Stimulated activated naive B cell treated with anti-CD40 and anti-IgM and Interleukin-4, amounts not matched to agents 10 μg/mL and 1 μg/mL and 100 μg/mL, for 72 hours (primary cell): Measurements from ENCODE around the gene PARP2.
"Not testable (repeated sequence)": the region's sequence is repeated elsewhere in the genome, so short reads cannot be mapped to it uniquely, and the experiment has no call there.

ENCODE experiments used
- ATAC-seq, 2 donors: fragments of 150-1000 bp; cut with Tn5 transposase; replicated peaks; 2 replicates each; pipeline ENCODE4 v1.10.0; 2021; ENCODE audit warnings: moderate library complexity in 1 of 2
- DNase-seq: peaks from one replicate; pipeline ENCODE4 v3.0.0; 2021
- H3K27ac Mint-ChIP-seq: one replicate; pipeline ENCODE4 v1.8.0; 2022; ENCODE audit warnings: mild to moderate bottlenecking, mixed read lengths
- H3K27me3 Mint-ChIP-seq, 2 donors: one replicate each; pipeline ENCODE4 v1.8.0; 2022; ENCODE audit warnings: mixed read lengths in 2 of 2
- H3K36me3 Mint-ChIP-seq, 2 donors: one replicate each; pipeline ENCODE4 v1.8.0; 2022; ENCODE audit warnings: mixed read lengths in 2 of 2, mild to moderate bottlenecking in 1 of 2
- H3K4me1 Mint-ChIP-seq, 2 donors: one replicate each; pipeline ENCODE4 v1.8.0; 2022; ENCODE audit warnings: mixed read lengths in 2 of 2, mild to moderate bottlenecking in 1 of 2
- H3K4me3 Mint-ChIP-seq, 2 donors: one replicate each; pipeline ENCODE4 v1.8.0; 2022; ENCODE audit warnings: mild to moderate bottlenecking in 2 of 2, mixed read lengths in 2 of 2, moderate library complexity in 1 of 2
- H3K9me3 Mint-ChIP-seq, 2 donors: one replicate each; pipeline ENCODE4 v1.8.0; 2022; ENCODE audit warnings: mixed read lengths in 2 of 2, mild to moderate bottlenecking in 1 of 2

Gene PARP2

GRCh38 chr14:20332788-20333493 lies 10.5 kb upstream of the PARP2 start, which contains the start of gene CCNB1IP1:
TSS of gene CCNB1IP1 (minus strand) at chr14:20333279. CDS start at chr14:20316523, 16,756 bp downstream.
- ATAC-seq (peak; percentile 97 to 98), DNase-seq (peak; percentile 61)
- Mint-ChIP-seq H3K4me1 (peaks cover 17 to 37% of the 10 kb centered on the region in 2 donors), H3K4me3 (peak within 1 kb of the TSS; percentile 85 to 95), H3K9me3 (no peaks in the 10 kb centered on the region), H3K36me3 (peaks cover 18 to 29% of the 10 kb centered on the region in 2 donors), H3K27me3 (no peaks in the 10 kb centered on the region), H3K27ac (peak within 1 kb of the TSS; percentile 94)

- H3K36me3 Mint-ChIP-seq: peaks cover 18 to 29% of the 10 kb centered on the region in 2 donors
- DNase-seq (no peak), ATAC-seq (no peak)
- H3K27me3 Mint-ChIP-seq: no peaks in the 10 kb centered on the region
- H3K4me3 Mint-ChIP-seq: peak overlapping the region; percentile 85 to 95
- peaks cover 17 to 36% of the 10 kb centered on the region in 2 donors for H3K4me1 Mint-ChIP-seq
- no peaks in the 10 kb centered on the region for H3K9me3 Mint-ChIP-seq
- peak overlapping the region; percentile 94 for H3K27ac Mint-ChIP-seq
Observed at GRCh38 chr14:20333494-20333841, 10.0 kb upstream of the PARP2 start.

- H3K27me3 Mint-ChIP-seq: no peaks in the 10 kb centered on the region
- no peaks in the 10 kb centered on the region for H3K9me3 Mint-ChIP-seq
- H3K4me3 Mint-ChIP-seq: peak overlapping the region in 1 of 2 donors; percentile 30
- H3K4me1 Mint-ChIP-seq: peaks cover 16 to 31% of the 10 kb centered on the region in 2 donors
- ATAC-seq (no peak), DNase-seq (no peak)
- peak overlapping the region; percentile 59 for H3K27ac Mint-ChIP-seq
- peaks cover 14 to 26% of the 10 kb centered on the region in 2 donors for H3K36me3 Mint-ChIP-seq
Observed at GRCh38 chr14:20334017-20334416, 9.4 kb upstream of the PARP2 start.

- H3K27me3 Mint-ChIP-seq, H3K27ac Mint-ChIP-seq, DNase-seq, H3K4me3 Mint-ChIP-seq, ATAC-seq, H3K9me3 Mint-ChIP-seq: not testable (repeated sequence)
- peaks cover 10 to 16% of the 10 kb centered on the region in 2 donors for H3K4me1 Mint-ChIP-seq
- H3K36me3 Mint-ChIP-seq: peaks cover 5 to 16% of the 10 kb centered on the region in 2 donors
Observed at GRCh38 chr14:20341032-20341431, 2.4 kb upstream of the PARP2 start.

DNA sequence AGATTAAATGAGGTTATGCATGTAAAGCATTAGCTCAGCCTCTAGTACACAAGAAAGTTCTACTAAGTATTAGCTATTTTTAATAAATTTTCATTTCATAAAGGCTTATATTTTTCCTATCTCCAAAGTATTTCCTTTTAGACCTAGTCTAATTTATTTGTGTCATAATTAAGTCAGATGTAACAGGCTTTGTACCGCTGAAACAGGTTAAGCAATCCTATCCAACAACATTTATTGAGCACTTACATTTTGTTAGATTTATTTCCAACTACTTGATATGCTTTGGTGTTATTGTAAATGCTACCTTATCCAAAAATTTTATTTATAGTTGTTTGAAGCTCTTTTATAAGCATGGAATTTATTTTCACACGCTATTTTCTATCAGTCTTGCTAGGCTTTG lies 1.8 kb upstream of the PARP2 start:
- DNase-seq (no peak), ATAC-seq (no peak)
- H3K4me3 Mint-ChIP-seq: no peak overlapping the region
- no peaks in the 10 kb centered on the region for H3K27me3 Mint-ChIP-seq
- no peaks in the 10 kb centered on the region for H3K9me3 Mint-ChIP-seq
- no peak overlapping the region for H3K27ac Mint-ChIP-seq
- H3K36me3 Mint-ChIP-seq: peaks cover 9 to 20% of the 10 kb centered on the region in 2 donors
- H3K4me1 Mint-ChIP-seq: peaks cover 10 to 16% of the 10 kb centered on the region in 2 donors

DNA sequence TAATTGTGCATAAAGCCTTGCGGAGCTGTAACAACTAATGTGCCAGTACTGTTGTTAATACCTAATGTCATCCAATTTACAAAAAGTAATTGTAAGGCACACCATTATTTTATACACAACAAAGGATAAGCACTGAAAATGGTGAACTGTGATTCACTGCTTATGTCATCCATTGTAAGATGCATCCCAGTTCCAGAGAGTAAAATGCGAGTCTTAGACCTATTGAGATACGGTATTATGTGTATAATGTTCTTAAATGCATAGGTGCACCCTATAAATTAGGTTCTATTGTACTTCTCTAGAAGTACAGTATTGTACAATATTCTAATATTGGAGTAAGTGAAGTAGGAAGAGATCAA lies 406 bp downstream of the PARP2 start:
- peak overlapping the region; percentile 90 to 94 for H3K4me3 Mint-ChIP-seq
- ATAC-seq (no peak), DNase-seq (no peak)
- H3K9me3 Mint-ChIP-seq: no peaks in the 10 kb centered on the region
- H3K27ac Mint-ChIP-seq: peak overlapping the region; percentile 95
- peaks cover 15 to 33% of the 10 kb centered on the region in 2 donors for H3K36me3 Mint-ChIP-seq
- peaks cover 10 to 16% of the 10 kb centered on the region in 2 donors for H3K4me1 Mint-ChIP-seq
- H3K27me3 Mint-ChIP-seq: no peaks in the 10 kb centered on the region

DNA sequence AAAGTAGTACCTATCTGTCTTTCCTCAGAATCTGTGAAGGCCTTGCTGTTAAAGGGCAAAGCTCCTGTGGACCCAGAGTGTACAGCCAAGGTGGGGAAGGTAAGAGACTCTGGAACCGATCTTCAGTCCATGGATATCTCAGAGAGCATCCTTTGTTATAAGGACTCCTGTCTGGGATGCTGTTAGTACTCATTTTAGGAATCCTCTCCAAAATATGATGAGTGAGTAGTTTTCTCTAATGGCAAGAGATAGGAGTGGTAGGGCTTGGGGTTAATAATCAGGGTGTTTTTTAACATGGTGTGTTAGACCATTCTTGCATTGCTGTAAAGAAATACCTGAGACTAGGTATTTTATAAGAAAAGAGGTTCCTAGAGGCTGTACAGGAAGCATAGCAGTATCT lies 1.9 kb downstream of the PARP2 start:
- Mint-ChIP-seq H3K4me1 (peaks cover 8 to 16% of the 10 kb centered on the region in 2 donors), H3K27me3 (no peaks in the 10 kb centered on the region), H3K27ac (no peak overlapping the region), H3K36me3 (peaks cover 20 to 43% of the 10 kb centered on the region in 2 donors), H3K9me3 (no peaks in the 10 kb centered on the region), H3K4me3 (no peak overlapping the region)
- no peak for ATAC-seq
- no peak for DNase-seq

DNA sequence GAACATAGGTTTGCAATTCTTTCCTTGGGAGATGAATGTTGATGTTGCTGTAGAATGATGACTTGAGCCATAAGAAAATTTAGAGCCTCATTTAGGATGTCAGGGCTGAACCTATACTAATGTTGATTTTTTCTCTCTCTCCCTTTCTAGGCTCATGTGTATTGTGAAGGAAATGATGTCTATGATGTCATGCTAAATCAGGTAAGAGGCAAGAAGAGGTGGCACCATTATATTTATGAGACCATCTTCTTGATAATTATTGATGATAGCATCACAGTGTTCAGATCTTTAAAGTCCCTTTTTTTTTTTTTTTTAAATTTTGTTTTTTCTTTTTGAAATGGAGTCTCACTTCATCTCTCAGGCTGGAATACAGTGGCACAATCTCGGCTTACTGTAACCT lies 3.3 kb downstream of the PARP2 start:
- ATAC-seq: no peak
- no peaks in the 10 kb centered on the region for H3K27me3 Mint-ChIP-seq
- H3K36me3 Mint-ChIP-seq: peaks cover 23 to 48% of the 10 kb centered on the region in 2 donors
- no peak for DNase-seq
- H3K27ac Mint-ChIP-seq: no peak overlapping the region
- no peak overlapping the region for H3K4me3 Mint-ChIP-seq
- H3K4me1 Mint-ChIP-seq: peaks cover 8 to 16% of the 10 kb centered on the region in 2 donors
- H3K9me3 Mint-ChIP-seq: no peaks in the 10 kb centered on the region

DNA sequence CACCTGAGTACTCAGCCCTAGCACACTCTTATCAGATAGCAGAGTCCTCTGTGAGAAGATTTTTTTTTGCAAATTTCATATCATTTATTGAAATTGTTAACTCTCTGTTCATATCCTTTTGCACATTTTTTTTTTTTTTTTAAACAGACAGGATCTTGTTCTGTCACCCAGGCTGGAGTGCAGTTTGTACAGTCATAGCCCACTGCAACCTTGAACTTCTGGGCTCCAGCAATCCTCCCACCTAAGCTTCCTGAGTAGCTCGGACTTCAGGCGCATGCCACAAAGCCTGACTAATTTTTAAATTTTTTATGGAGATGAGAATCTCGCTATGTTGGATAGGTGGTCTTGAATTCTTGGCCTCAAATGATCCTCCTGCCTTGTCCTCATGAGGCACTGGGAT lies 4.3 kb downstream of the PARP2 start:
- Mint-ChIP-seq H3K4me1 (peaks cover 8 to 16% of the 10 kb centered on the region in 2 donors), H3K27me3 (no peaks in the 10 kb centered on the region), H3K4me3 (no peak overlapping the region), H3K9me3 (no peaks in the 10 kb centered on the region), H3K27ac (no peak overlapping the region), H3K36me3 (peaks cover 30 to 56% of the 10 kb centered on the region in 2 donors)
- no peak for ATAC-seq
- no peak for DNase-seq

GRCh38 chr14:20350282-20350681 lies 6.8 kb downstream of the PARP2 start:
- no peak for DNase-seq
- H3K27me3 Mint-ChIP-seq: no peaks in the 10 kb centered on the region
- no peak overlapping the region for H3K27ac Mint-ChIP-seq
- H3K36me3 Mint-ChIP-seq: peaks cover 36 to 64% of the 10 kb centered on the region in 2 donors
- no peak overlapping the region for H3K4me3 Mint-ChIP-seq
- no peaks in the 10 kb centered on the region for H3K9me3 Mint-ChIP-seq
- H3K4me1 Mint-ChIP-seq: peaks cover under 1 to 1% of the 10 kb centered on the region in 2 donors
- ATAC-seq: no peak

DNA sequence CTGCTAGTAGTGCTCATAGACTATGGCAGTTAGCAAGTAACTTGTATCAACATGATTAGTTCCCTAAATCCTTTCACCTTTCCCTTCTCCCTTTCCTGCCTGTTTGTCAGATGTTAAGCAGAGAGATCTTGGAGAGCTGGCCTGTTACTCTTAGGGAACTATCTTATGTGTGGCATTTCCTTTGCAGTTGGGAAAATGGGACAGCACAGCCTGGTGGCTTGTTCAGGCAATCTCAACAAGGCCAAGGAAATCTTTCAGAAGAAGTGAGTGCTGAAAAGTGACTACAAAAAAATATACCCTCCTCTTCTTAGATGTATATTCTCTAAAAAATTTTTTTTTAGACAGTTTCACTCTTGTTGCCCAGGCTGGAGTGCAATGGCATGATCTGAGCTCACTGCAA lies 7.4 kb downstream of the PARP2 start:
- no peak overlapping the region for H3K4me3 Mint-ChIP-seq
- H3K4me1 Mint-ChIP-seq: peaks cover 0 to 1% of the 10 kb centered on the region in 2 donors
- ATAC-seq (no peak), DNase-seq (no peak)
- H3K36me3 Mint-ChIP-seq: peaks cover 40 to 63% of the 10 kb centered on the region in 2 donors
- H3K9me3 Mint-ChIP-seq: no peaks in the 10 kb centered on the region
- H3K27me3 Mint-ChIP-seq: no peaks in the 10 kb centered on the region
- H3K27ac Mint-ChIP-seq: no peak overlapping the region

DNA sequence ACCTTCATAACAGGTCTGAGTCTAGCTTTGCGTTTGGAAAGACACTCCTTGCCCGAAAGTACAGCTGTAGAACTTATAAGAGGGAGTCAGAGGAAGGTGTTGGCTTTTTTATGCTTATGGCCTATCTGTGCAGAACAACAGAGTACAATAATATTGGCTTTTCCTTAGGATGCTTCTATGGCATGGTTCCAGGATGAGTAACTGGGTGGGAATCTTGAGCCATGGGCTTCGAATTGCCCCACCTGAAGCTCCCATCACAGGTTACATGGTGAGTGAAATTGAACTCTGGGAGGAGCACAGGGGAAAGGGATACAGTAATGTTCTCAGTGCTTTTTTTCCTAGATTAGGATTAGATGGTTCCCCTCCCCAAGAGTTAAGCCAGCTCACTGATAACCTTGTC lies 13.0 kb downstream of the PARP2 start:
- no peak for ATAC-seq
- peak overlapping the region; percentile 16 for H3K27ac Mint-ChIP-seq

DNA sequence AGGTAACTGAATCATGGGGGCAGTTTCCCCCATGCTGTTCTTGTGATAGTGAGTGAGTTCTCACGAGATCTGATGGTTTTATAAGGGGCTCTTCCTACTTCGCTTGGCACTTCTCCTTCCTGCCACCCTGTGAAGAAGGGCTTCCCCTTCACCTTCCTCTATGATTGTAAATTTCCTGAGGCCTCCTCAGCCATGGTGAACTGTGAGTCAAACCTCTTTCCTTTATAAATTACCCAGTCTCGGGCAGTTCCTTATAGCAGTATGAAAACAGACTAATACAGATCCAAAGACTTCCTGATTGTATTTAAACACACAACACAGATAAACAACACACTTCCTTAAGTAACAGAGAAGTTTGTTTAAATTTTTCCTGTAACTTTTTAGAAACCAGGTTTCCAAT lies 15.0 kb downstream of the PARP2 start:
- peaks cover 7 to 14% of the 10 kb centered on the region in 2 donors for H3K4me1 Mint-ChIP-seq
- not testable (repeated sequence) for H3K27me3 Mint-ChIP-seq
- peak in 1 of 2 donors; percentile 48 for ATAC-seq

More for the DNA sequence above, 13.0 kb downstream of the PARP2 start:
- Mint-ChIP-seq H3K27me3 (no peaks in the 10 kb centered on the region), H3K4me1 (peaks cover 7 to 14% of the 10 kb centered on the region in 2 donors), H3K36me3 (peaks cover 50 to 75% of the 10 kb centered on the region in 2 donors), H3K4me3 (no peak overlapping the region), H3K9me3 (peaks cover 0 to 2% of the 10 kb centered on the region in 2 donors)
- no peak for DNase-seq

DNA sequence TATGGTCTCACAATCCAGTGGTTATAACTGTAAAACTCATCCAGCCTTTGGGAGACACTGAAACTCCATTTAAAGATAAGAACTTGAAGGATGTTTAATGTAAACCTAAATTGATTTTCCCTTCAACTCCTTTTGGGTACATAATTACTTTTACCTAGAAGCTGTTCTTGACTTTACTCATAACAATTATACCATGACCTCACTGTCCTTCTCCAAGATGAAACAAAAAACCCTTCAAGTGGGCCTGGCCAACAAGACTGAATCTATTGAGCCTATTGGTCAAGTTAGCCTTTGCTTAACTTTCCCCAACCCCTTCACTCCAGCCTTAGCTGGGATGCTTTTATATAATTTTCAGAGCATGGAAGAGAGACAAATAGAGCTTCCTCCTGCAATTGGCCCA lies 22.5 kb downstream of the PARP2 start:
- H3K9me3 Mint-ChIP-seq: peaks cover 3 to 4% of the 10 kb centered on the region in 2 donors
- peaks cover 8 to 13% of the 10 kb centered on the region in 2 donors for H3K4me1 Mint-ChIP-seq
- H3K27me3 Mint-ChIP-seq: no peaks in the 10 kb centered on the region
- peak overlapping the region; percentile 75 for H3K27ac Mint-ChIP-seq
- no peak overlapping the region for H3K4me3 Mint-ChIP-seq
- peaks cover 53 to 71% of the 10 kb centered on the region in 2 donors for H3K36me3 Mint-ChIP-seq
- no peak for DNase-seq
- ATAC-seq: peak; percentile 29 to 54

More for the DNA sequence above, 15.0 kb downstream of the PARP2 start:
- Mint-ChIP-seq H3K36me3 (peaks cover 45 to 72% of the 10 kb centered on the region in 2 donors), H3K27ac (peak overlapping the region; percentile 81)
- not testable (repeated sequence) for DNase-seq, H3K4me3 Mint-ChIP-seq, H3K9me3 Mint-ChIP-seq

DNA sequence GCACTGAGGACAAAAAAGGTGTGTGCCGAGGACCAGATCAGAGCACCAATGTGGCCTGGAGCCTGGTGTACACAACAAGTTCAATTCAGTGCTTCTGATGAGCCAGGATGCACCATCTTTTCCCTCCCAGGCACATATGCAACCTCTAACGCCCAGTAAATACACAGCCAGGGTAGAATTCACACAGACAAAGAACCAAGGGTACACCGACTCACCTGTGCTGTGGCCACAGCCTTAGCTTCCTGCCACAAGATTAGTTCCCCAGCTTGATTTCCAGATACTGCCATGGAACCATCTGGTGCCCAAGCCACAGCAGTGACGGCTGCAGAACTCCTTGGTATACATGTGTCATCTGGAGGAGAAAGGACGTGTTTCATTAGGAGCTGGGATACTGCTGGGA lies 29.4 kb downstream of the PARP2 start:
- no peak for ATAC-seq
- Mint-ChIP-seq H3K9me3 (peaks cover 2 to 3% of the 10 kb centered on the region in 2 donors), H3K27ac (peak overlapping the region; percentile 51), H3K4me3 (no peak overlapping the region), H3K36me3 (peaks cover 67 to 90% of the 10 kb centered on the region in 2 donors), H3K4me1 (peaks cover 2 to 4% of the 10 kb centered on the region in 2 donors), H3K27me3 (no peaks in the 10 kb centered on the region)
- no peak for DNase-seq
